Measurements from ENCODE around the gene CRYL1.

GRCh38 chr13:20525144-20525600, 485 bp downstream of the CRYL1 start:
- TF ChIP-seq POLR2AphosphoS5 (IDR thresholded peaks at IDR 0.05; ENCODE audit: low read depth, low read length): no peak
- no peak for TF ChIP-seq CTCF (IDR thresholded peaks at IDR 0.05)
- TF ChIP-seq SIN3A (IDR thresholded peaks at IDR 0.05; ENCODE audit: borderline replicate concordance, insufficient read depth, low read depth, low read length): no peak

All from Panc1 (cell line).